ENCODE measurements around the gene SMIM26. TPM values are rescaled to one million over a fixed set of nuclear protein-coding genes. Genes with fewer than 3 reads are reported as not detected.

Gene SMIM26
- total RNA-seq, 1 experiment from 2014 or later: 105 TPM

DNA sequence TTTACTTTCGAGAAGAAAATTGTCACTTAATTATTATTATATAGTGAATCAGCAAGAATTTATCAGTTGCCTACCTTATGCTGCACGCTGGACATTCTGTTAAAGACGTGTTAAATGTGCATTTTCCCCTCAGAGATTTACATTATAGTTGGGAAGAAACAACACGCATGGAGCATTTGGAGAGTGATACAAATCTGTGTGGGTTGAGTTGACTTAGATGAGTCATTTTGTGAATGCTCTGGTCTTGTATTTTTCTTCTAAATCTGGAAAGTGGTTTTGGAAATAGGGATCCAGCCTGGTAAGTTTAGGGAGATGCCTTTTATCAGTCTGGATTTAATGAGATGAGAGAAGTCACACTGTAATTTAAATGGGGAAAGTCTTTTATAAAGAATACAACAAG, 24.0 kb upstream of the SMIM26 start:
- TF ChIP-seq, protein P1, sequence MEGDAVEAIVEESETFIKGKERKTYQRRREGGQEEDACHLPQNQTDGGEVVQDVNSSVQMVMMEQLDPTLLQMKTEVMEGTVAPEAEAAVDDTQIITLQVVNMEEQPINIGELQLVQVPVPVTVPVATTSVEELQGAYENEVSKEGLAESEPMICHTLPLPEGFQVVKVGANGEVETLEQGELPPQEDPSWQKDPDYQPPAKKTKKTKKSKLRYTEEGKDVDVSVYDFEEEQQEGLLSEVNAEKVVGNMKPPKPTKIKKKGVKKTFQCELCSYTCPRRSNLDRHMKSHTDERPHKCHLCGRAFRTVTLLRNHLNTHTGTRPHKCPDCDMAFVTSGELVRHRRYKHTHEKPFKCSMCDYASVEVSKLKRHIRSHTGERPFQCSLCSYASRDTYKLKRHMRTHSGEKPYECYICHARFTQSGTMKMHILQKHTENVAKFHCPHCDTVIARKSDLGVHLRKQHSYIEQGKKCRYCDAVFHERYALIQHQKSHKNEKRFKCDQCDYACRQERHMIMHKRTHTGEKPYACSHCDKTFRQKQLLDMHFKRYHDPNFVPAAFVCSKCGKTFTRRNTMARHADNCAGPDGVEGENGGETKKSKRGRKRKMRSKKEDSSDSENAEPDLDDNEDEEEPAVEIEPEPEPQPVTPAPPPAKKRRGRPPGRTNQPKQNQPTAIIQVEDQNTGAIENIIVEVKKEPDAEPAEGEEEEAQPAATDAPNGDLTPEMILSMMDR (conservative IDR thresholded peaks at IDR 0.05): no peak
- no peak for TF ChIP-seq EZH2 (IDR thresholded peaks at IDR 0.05; ENCODE audit: low read depth)
- POLR2A ChIA-PET (ENCODE audit: unreplicated experiment): no interaction called here
- CTCF ChIA-PET: no interaction called here
- H3K4me3 ChIP-seq: no peak overlapping the region
- 0 out of 2 replicates have a peak, but pooled peaks cover 4% of the 10 kb centered on the region for H3F3A ChIP-seq (ENCODE audit: insufficient read depth, low read depth)
- no peak overlapping the region for H2AFZ ChIP-seq
- no peak overlapping the region for H3K4me2 ChIP-seq
- H3K9me3 ChIP-seq (ENCODE audit: insufficient read depth, low read depth): no peaks in the 10 kb centered on the region
- no peak overlapping the region for H3K27ac ChIP-seq
- no TSS peak for BruUV-seq (replicated peaks)
- DNase-seq: no peak
- no peaks in the 10 kb centered on the region; the same call in 1 of the 2 replicates for H4K20me1 ChIP-seq (ENCODE audit: insufficient read depth)
- H3K36me3 ChIP-seq (ENCODE audit: low read depth): peaks cover 6% of the 10 kb centered on the region; the same call in 1 of the 2 replicates
- intact Hi-C loops (cut with micrococcal nuclease; ENCODE audit: unreplicated experiment): no loop called here
- no peaks in the 10 kb centered on the region for H3K79me2 ChIP-seq (ENCODE audit: low read depth)
- no peaks in the 10 kb centered on the region for H3K4me1 ChIP-seq (replicated peaks; ENCODE audit: insufficient read depth)
- no peaks in the 10 kb centered on the region for H3K9me2 ChIP-seq (ENCODE audit: insufficient read depth)
- H3K27me3 ChIP-seq (ENCODE audit: insufficient read depth, low read depth): no peaks in the 10 kb centered on the region

DNA sequence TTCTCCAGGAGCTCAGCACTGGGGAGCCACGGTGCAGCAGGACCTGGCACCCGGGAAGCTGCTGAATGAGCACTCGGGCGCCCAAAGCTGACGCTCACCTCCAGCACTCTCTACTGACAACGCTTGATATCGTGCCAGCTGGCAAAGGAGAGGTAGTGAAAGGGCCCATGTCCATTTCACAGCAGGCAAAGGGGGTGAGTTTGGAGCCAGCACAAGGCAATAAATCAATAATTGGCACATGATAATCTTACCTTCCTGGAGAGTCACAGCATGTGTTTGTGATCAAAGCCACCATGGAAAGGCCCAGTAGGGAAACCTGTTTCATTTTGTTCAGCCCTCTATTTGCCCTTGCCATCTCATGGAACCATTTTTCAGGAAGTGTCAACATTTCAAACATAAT, 23.3 kb upstream of the SMIM26 start:
- POLR2A ChIA-PET (ENCODE audit: unreplicated experiment): no interaction called here
- Histone ChIP-seq H4K20me1 (ENCODE audit: insufficient read depth) (no peaks in the 10 kb centered on the region; the same call in 1 of the 2 replicates), H3F3A (ENCODE audit: insufficient read depth, low read depth) (0 out of 2 replicates have a peak, but pooled peaks cover 4% of the 10 kb centered on the region), H3K4me2 (no peak overlapping the region), H3K4me1 (replicated peaks; ENCODE audit: insufficient read depth) (no peaks in the 10 kb centered on the region), H2AFZ (no peak overlapping the region), H3K4me3 (no peak overlapping the region), H3K36me3 (ENCODE audit: low read depth) (peaks cover 6% of the 10 kb centered on the region; the same call in 1 of the 2 replicates), H3K9me3 (ENCODE audit: insufficient read depth, low read depth) (no peaks in the 10 kb centered on the region), H3K27ac (no peak overlapping the region), H3K9me2 (ENCODE audit: insufficient read depth) (no peaks in the 10 kb centered on the region), H3K27me3 (ENCODE audit: insufficient read depth, low read depth) (no peaks in the 10 kb centered on the region), H3K79me2 (ENCODE audit: low read depth) (no peaks in the 10 kb centered on the region)
- TF ChIP-seq, protein P1 (conservative IDR thresholded peaks at IDR 0.05): no peak
- TF ChIP-seq EZH2 (IDR thresholded peaks at IDR 0.05; ENCODE audit: low read depth): no peak
- BruUV-seq (replicated peaks): no TSS peak
- no peak for DNase-seq
- CTCF ChIA-PET: no interaction called here
- intact Hi-C loops (cut with micrococcal nuclease; ENCODE audit: unreplicated experiment): no loop called here

DNA sequence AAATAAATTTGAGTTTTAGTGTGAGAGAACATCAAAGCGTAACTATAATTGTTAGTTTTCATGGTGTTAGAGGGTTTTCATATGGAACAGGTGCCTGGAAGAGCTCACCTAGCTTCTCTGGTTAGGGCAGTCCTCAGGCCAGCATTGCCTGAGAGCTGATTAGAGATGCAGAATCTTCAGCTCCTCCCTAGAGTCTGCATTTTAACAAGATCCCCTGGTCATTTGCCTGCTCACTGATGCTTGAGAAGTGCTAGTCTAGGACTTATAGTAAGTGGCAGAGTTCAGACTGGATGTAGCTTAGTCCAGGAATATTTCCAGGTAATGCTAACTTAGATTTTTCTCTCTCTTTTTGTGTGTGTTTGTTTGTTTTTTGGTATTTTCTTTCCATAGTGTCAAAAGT, 21.7 kb upstream of the SMIM26 start:
- Histone ChIP-seq H3K27ac (no peak overlapping the region), H3K4me3 (no peak overlapping the region), H3K36me3 (ENCODE audit: low read depth) (peaks cover 11% of the 10 kb centered on the region), H3F3A (ENCODE audit: insufficient read depth, low read depth) (0 out of 2 replicates have a peak, but pooled peaks cover 4% of the 10 kb centered on the region), H2AFZ (no peak overlapping the region), H3K4me1 (replicated peaks; ENCODE audit: insufficient read depth) (no peaks in the 10 kb centered on the region), H3K27me3 (ENCODE audit: insufficient read depth, low read depth) (no peaks in the 10 kb centered on the region), H4K20me1 (ENCODE audit: insufficient read depth) (no peaks in the 10 kb centered on the region), H3K79me2 (ENCODE audit: low read depth) (no peaks in the 10 kb centered on the region), H3K4me2 (no peak overlapping the region), H3K9me2 (ENCODE audit: insufficient read depth) (no peaks in the 10 kb centered on the region), H3K9me3 (ENCODE audit: insufficient read depth, low read depth) (no peaks in the 10 kb centered on the region)
- intact Hi-C loops (cut with micrococcal nuclease; ENCODE audit: unreplicated experiment): no loop called here
- CTCF ChIA-PET: no interaction called here
- DNase-seq: no peak
- TF ChIP-seq, protein P1 (conservative IDR thresholded peaks at IDR 0.05): no peak
- no peak for TF ChIP-seq EZH2 (IDR thresholded peaks at IDR 0.05; ENCODE audit: low read depth)
- no TSS peak for BruUV-seq (replicated peaks)
- POLR2A ChIA-PET (ENCODE audit: unreplicated experiment): interaction anchor here (0.6 kb wide), 1 partner anchor 563 kb away, joined by 5 read pairs; no protein-coding TSS in a partner anchor

All from PC-9 (cell line).